B cell (primary cell): ENCODE results near the gene MORN1.

Source experiments
- CTCF ChIP-seq: fragments of 200-600 bp; IDR thresholded peaks from one replicate; pipeline ENCODE4 v1.8.0; 2022; ENCODE audit warnings: antibody characterized with exemption, mild to moderate bottlenecking
- EZH2 ChIP-seq: IDR thresholded peaks from 2 replicates; pipeline ENCODE4 v1.6.1; 2012; ENCODE audit warnings: borderline replicate concordance, low read depth, mild to moderate bottlenecking, moderate library complexity, low read length; ENCODE audit not compliant: insufficient read depth, poor library complexity, severe bottlenecking

- no peak for TF ChIP-seq CTCF
- TF ChIP-seq EZH2: no peak
Measured at GRCh38 chr1:2389644-2390043, 1.7 kb downstream of the MORN1 start.
